ENCODE measurements around the gene PLEKHG5. TPM values are rescaled to one million over a fixed set of nuclear protein-coding genes. Genes with fewer than 3 reads are reported as not detected.
A peak's percentile ranks its signal among the peaks of the same experiment; 100 is the strongest.

PLEKHG5 gene
- total RNA-seq, 1 donor from 2014 or later = 12.2 TPM

- peaks cover 9% of the 10 kb centered on the region for H3K27me3 ChIP-seq
- peaks cover 27% of the 10 kb centered on the region for H3K4me1 ChIP-seq
- no peak overlapping the region for H3K27ac ChIP-seq
- no peaks in the 10 kb centered on the region for H3K36me3 ChIP-seq
- TF ChIP-seq, protein P1, sequence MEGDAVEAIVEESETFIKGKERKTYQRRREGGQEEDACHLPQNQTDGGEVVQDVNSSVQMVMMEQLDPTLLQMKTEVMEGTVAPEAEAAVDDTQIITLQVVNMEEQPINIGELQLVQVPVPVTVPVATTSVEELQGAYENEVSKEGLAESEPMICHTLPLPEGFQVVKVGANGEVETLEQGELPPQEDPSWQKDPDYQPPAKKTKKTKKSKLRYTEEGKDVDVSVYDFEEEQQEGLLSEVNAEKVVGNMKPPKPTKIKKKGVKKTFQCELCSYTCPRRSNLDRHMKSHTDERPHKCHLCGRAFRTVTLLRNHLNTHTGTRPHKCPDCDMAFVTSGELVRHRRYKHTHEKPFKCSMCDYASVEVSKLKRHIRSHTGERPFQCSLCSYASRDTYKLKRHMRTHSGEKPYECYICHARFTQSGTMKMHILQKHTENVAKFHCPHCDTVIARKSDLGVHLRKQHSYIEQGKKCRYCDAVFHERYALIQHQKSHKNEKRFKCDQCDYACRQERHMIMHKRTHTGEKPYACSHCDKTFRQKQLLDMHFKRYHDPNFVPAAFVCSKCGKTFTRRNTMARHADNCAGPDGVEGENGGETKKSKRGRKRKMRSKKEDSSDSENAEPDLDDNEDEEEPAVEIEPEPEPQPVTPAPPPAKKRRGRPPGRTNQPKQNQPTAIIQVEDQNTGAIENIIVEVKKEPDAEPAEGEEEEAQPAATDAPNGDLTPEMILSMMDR (IDR thresholded peaks at IDR 0.05) = peak; percentile 94
- no peaks in the 10 kb centered on the region for H3K9me3 ChIP-seq
- peak overlapping the region; percentile 53 for H3K4me3 ChIP-seq
- intact Hi-C loops (cut with DNase I) = loop anchor here (10.0 kb wide), 1 partner anchor 155 kb away; no protein-coding TSS in a partner anchor
- DNase-seq = peak; percentile 88
- peak; percentile 74 for ATAC-seq
Measured at GRCh38 chr1:6489799-6490180, 1.7 kb downstream of the PLEKHG5 start.

DNA sequence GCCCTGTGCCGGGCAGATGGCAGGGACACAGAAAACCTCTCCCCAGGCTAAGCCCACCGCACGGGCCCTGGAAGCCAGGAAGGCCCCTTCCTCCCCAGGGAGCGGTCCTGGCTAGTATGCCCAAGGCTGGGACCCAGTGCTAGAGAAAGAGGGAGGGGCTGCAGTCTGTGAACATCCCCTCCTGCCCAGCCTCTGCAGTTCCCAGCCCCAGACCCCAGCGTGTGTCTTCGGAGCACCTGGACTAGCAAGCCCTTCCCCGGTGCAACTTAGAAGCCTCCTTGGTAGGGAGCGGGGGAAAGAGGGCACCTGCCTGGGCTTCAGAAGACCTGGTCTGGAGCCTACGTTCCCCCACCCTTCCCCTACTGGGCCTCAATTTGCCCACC lies 2.1 kb downstream of the PLEKHG5 start:
- H3K4me3 ChIP-seq = no peak overlapping the region
- intact Hi-C loops (cut with DNase I) = loop anchor here (10.0 kb wide), 1 partner anchor 155 kb away; no protein-coding TSS in a partner anchor

GRCh38 chr1:6488602-6489382 lies 2.7 kb downstream of the PLEKHG5 start:
- Histone ChIP-seq H3K27ac (no peak overlapping the region), H3K27me3 (peaks cover 12% of the 10 kb centered on the region), H3K9me3 (no peaks in the 10 kb centered on the region), H3K36me3 (no peaks in the 10 kb centered on the region), H3K4me3 (no peak overlapping the region), H3K4me1 (peaks cover 27% of the 10 kb centered on the region)
- intact Hi-C loops (cut with DNase I) = loop anchor here (10.0 kb wide), 1 partner anchor 156 kb away; no protein-coding TSS in a partner anchor
- ATAC-seq (no peak), DNase-seq (no peak)
- TF ChIP-seq, protein P1 (IDR thresholded peaks at IDR 0.05) = no peak

More for the DNA sequence above, 2.1 kb downstream of the PLEKHG5 start:
- no peaks in the 10 kb centered on the region for H3K36me3 ChIP-seq
- TF ChIP-seq, protein P1 (IDR thresholded peaks at IDR 0.05) = no peak
- no peak overlapping the region for H3K27ac ChIP-seq
- no peaks in the 10 kb centered on the region for H3K9me3 ChIP-seq
- ATAC-seq (no peak), DNase-seq (no peak)
- H3K27me3 ChIP-seq = peaks cover 12% of the 10 kb centered on the region
- H3K4me1 ChIP-seq = peaks cover 27% of the 10 kb centered on the region

- no peaks in the 10 kb centered on the region for H3K9me3 ChIP-seq
- peaks cover 12% of the 10 kb centered on the region for H3K27me3 ChIP-seq
- ATAC-seq = no peak
- no peaks in the 10 kb centered on the region for H3K36me3 ChIP-seq
- no peak overlapping the region for H3K4me3 ChIP-seq
- peaks cover 28% of the 10 kb centered on the region for H3K4me1 ChIP-seq
- TF ChIP-seq, protein P1 (IDR thresholded peaks at IDR 0.05) = no peak
- no peak for DNase-seq
- H3K27ac ChIP-seq = no peak overlapping the region
- intact Hi-C loops (cut with DNase I) = loop anchor here (10.0 kb wide), 1 partner anchor 157 kb away; no protein-coding TSS in a partner anchor
Measured at GRCh38 chr1:6487804-6488484, 3.5 kb downstream of the PLEKHG5 start.

- no peak overlapping the region for H3K4me3 ChIP-seq
- DNase-seq = peak; percentile 94
- peak; percentile 75 for ATAC-seq
- H3K9me3 ChIP-seq = no peaks in the 10 kb centered on the region
- H3K27me3 ChIP-seq = peaks cover 12% of the 10 kb centered on the region
- TF ChIP-seq, protein P1 (IDR thresholded peaks at IDR 0.05) = peak; percentile 91
- no peaks in the 10 kb centered on the region for H3K36me3 ChIP-seq
- intact Hi-C loops (cut with DNase I) = loop anchor here (10.0 kb wide), 1 partner anchor 158 kb away; no protein-coding TSS in a partner anchor
- peaks cover 31% of the 10 kb centered on the region for H3K4me1 ChIP-seq
- no peak overlapping the region for H3K27ac ChIP-seq
Measured at GRCh38 chr1:6486433-6487011, 4.9 kb downstream of the PLEKHG5 start.
